GM18951 (cell line): Measurements from ENCODE around the gene ALG13.
"Not testable (repeated sequence)": the region's sequence is repeated elsewhere in the genome, so short reads cannot be mapped to it uniquely, and the experiment has no call there.

ENCODE experiments used
- POLR2A ChIP-seq: IDR thresholded peaks from 4 replicates; pipeline ENCODE4 v1.6.1; 2011; ENCODE audit warnings: mild to moderate bottlenecking; ENCODE audit not compliant: insufficient read length, insufficient read depth; ENCODE audit errors: extremely low read depth
- in situ Hi-C: fragments of 300-500 bp; cut with MboI; formaldehyde crosslinking; loops from one replicate; pipeline ENCODE4 v1.12.0; 2022; ENCODE audit warnings: low sequenced_read_pairs, mixed read lengths, inconsistent platforms; ENCODE audit not compliant: unreplicated experiment

Gene ALG13

GRCh38 chrX:111719426-111720210 is 38.6 kb downstream of the ALG13 start:
- TF ChIP-seq POLR2A = no peak
- in situ Hi-C loops = no loop called here

GRCh38 chrX:111728096-111728495 is 47.1 kb downstream of the ALG13 start:
- in situ Hi-C loops = no loop called here

GRCh38 chrX:111731351-111731750 is 50.4 kb downstream of the ALG13 start:
- in situ Hi-C loops = no loop called here
- no peak for TF ChIP-seq POLR2A

More at GRCh38 chrX:111728096-111728495, 47.1 kb downstream of the ALG13 start:
- no peak for TF ChIP-seq POLR2A

GRCh38 chrX:111736571-111736970 is 55.6 kb downstream of the ALG13 start:
- no peak for TF ChIP-seq POLR2A

GRCh38 chrX:111742018-111742417 is 61.0 kb downstream of the ALG13 start:
- no peak for TF ChIP-seq POLR2A
- in situ Hi-C loops = no loop called here

More at GRCh38 chrX:111736571-111736970, 55.6 kb downstream of the ALG13 start:
- in situ Hi-C loops = no loop called here

GRCh38 chrX:111743316-111743715 is 62.3 kb downstream of the ALG13 start:
- in situ Hi-C loops = no loop called here

GRCh38 chrX:111756486-111756885 is 75.5 kb downstream of the ALG13 start:
- no peak for TF ChIP-seq POLR2A
- in situ Hi-C loops = no loop called here

More at GRCh38 chrX:111743316-111743715, 62.3 kb downstream of the ALG13 start:
- no peak for TF ChIP-seq POLR2A

- in situ Hi-C loops = no loop called here
Measured at GRCh38 chrX:111759686-111760085, 78.7 kb downstream of the ALG13 start.

GRCh38 chrX:111761578-111762135 is 80.7 kb downstream of the ALG13 start:
- TF ChIP-seq POLR2A = no peak
- in situ Hi-C loops = no loop called here

More at GRCh38 chrX:111759686-111760085, 78.7 kb downstream of the ALG13 start:
- TF ChIP-seq POLR2A = no peak

GRCh38 chrX:111778591-111778990 is 97.6 kb downstream of the ALG13 start:
- in situ Hi-C loops = no loop called here
- TF ChIP-seq POLR2A = no peak

GRCh38 chrX:111779582-111779981 is 98.6 kb downstream of the ALG13 start:
- in situ Hi-C loops = no loop called here

GRCh38 chrX:111784667-111785066 is 103.7 kb downstream of the ALG13 start:
- in situ Hi-C loops = no loop called here
- TF ChIP-seq POLR2A = no peak

More at GRCh38 chrX:111779582-111779981, 98.6 kb downstream of the ALG13 start:
- TF ChIP-seq POLR2A = no peak

GRCh38 chrX:111790054-111790453 is 109.1 kb downstream of the ALG13 start:
- in situ Hi-C loops = not testable (repeated sequence)
